Measurements from ENCODE around the gene SENP1. TPM values are rescaled to one million over a fixed set of nuclear protein-coding genes. Genes with fewer than 3 reads are reported as not detected.

SENP1 gene
- total RNA-seq, 1 donor from 2014 or later = 32.0 TPM

DNA sequence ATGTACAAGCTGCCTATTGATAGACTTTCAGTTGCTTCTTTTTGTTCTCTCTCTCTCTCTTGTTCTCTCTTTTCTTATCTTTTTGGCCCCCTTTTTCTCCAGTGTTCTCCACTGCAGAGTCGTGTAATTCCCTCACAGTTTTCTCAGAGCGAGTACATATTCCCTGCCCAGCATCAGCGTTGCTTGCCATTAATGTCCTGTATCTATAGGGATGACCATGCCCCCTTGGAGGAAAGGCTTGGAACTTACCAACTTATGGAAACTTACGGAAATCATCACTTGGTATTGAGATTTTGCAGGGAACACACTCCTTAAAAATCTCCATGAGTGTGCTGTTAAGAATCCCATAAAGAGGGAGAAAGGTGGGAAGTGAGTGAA is 87.3 kb downstream of the SENP1 start:
- TF ChIP-seq CTCF (conservative IDR thresholded peaks at IDR 0.05) = no peak
- Mint-ChIP-seq H3K4me1 (ENCODE audit: unreplicated experiment) (peaks cover 27% of the 10 kb centered on the region), H3K27me3 (peaks cover 5% of the 10 kb centered on the region)

GRCh38 chr12:48017921-48018617 is 87.8 kb downstream of the SENP1 start:
- H3K4me3 Mint-ChIP-seq = no peak overlapping the region
- peaks cover 5% of the 10 kb centered on the region for H3K27me3 Mint-ChIP-seq
- no peak overlapping the region for H3K27ac Mint-ChIP-seq
- no peaks in the 10 kb centered on the region for H3K9me3 Mint-ChIP-seq
- peaks cover 22% of the 10 kb centered on the region for H3K4me1 Mint-ChIP-seq (ENCODE audit: unreplicated experiment)
- TF ChIP-seq CTCF (conservative IDR thresholded peaks at IDR 0.05) = no peak
- DNase-seq (ENCODE audit: extremely low spot score, unreplicated experiment) = no peak
- no peaks in the 10 kb centered on the region for H3K36me3 Mint-ChIP-seq

More for the DNA sequence above, 87.3 kb downstream of the SENP1 start:
- Mint-ChIP-seq H3K27ac (no peak overlapping the region), H3K4me3 (no peak overlapping the region), H3K9me3 (no peaks in the 10 kb centered on the region), H3K36me3 (no peaks in the 10 kb centered on the region)
- no peak for DNase-seq (ENCODE audit: extremely low spot score, unreplicated experiment)

GRCh38 chr12:48017496-48017895 is 88.4 kb downstream of the SENP1 start:
- Mint-ChIP-seq H3K9me3 (no peaks in the 10 kb centered on the region), H3K4me3 (no peak overlapping the region), H3K4me1 (ENCODE audit: unreplicated experiment) (peaks cover 16% of the 10 kb centered on the region), H3K36me3 (no peaks in the 10 kb centered on the region), H3K27ac (no peak overlapping the region), H3K27me3 (peaks cover 5% of the 10 kb centered on the region)
- no peak for DNase-seq (ENCODE audit: extremely low spot score, unreplicated experiment)
- TF ChIP-seq CTCF (conservative IDR thresholded peaks at IDR 0.05) = no peak

GRCh38 chr12:48016373-48017020 is 89.4 kb downstream of the SENP1 start:
- no peak overlapping the region for H3K4me3 Mint-ChIP-seq
- H3K9me3 Mint-ChIP-seq = no peaks in the 10 kb centered on the region
- H3K27ac Mint-ChIP-seq = no peak overlapping the region
- H3K36me3 Mint-ChIP-seq = no peaks in the 10 kb centered on the region
- H3K4me1 Mint-ChIP-seq (ENCODE audit: unreplicated experiment) = peaks cover 6% of the 10 kb centered on the region
- TF ChIP-seq CTCF (conservative IDR thresholded peaks at IDR 0.05) = no peak
- no peak for DNase-seq (ENCODE audit: extremely low spot score, unreplicated experiment)
- peaks cover 5% of the 10 kb centered on the region for H3K27me3 Mint-ChIP-seq

- no peaks in the 10 kb centered on the region for H3K36me3 Mint-ChIP-seq
- no peak overlapping the region for H3K4me3 Mint-ChIP-seq
- H3K27me3 Mint-ChIP-seq = peaks cover 5% of the 10 kb centered on the region
- DNase-seq (ENCODE audit: extremely low spot score, unreplicated experiment) = no peak
- no peak overlapping the region for H3K27ac Mint-ChIP-seq
- no peak for TF ChIP-seq CTCF (conservative IDR thresholded peaks at IDR 0.05)
- peaks cover 7% of the 10 kb centered on the region for H3K4me1 Mint-ChIP-seq (ENCODE audit: unreplicated experiment)
- no peaks in the 10 kb centered on the region for H3K9me3 Mint-ChIP-seq
Measured at GRCh38 chr12:48015954-48016353, 89.9 kb downstream of the SENP1 start.

Measured in type B pancreatic cell (in vitro differentiated cells).